HCT116 (cell line): ENCODE data around the gene ATP5PO. TPM values are rescaled to one million over a fixed set of nuclear protein-coding genes. Genes with fewer than 3 reads are reported as not detected.

Experiments used
- ATAC-seq: fragments of 200-7000 bp; cut with Tn5 transposase; 2 replicates; pipeline ENCODE4 v1.9.1; 2020; ENCODE audit warnings: mild to moderate bottlenecking, moderate library complexity
- BruUV-seq: library from RNA; stranded (reverse); fragments of 400-500 nt; replicated peaks from 2 replicates; lab custom pipeline; 2021; lab: Mats Ljungman, UMichigan
- CTCF ChIA-PET: fragments of 300-600 bp; sonication (Branson Sonifier 250); formaldehyde crosslinking; loops from one replicate; lab custom pipeline; 2021; ENCODE audit warnings: antibody characterized with exemption; lab: Charles Lee
- POLR2A ChIA-PET: fragments of 300-600, 350-600 bp; sonication (Branson Sonifier 250); formaldehyde crosslinking; loops from one replicate; lab custom pipeline; 2021; ENCODE audit warnings: antibody characterized with exemption; lab: Charles Lee
- RAD21 ChIA-PET, 2 experiments: fragments of 300-600 bp; sonication (Branson Sonifier 250); formaldehyde crosslinking; loops; one replicate each; lab custom pipeline; 2023; ENCODE audit warnings: low total read pairs in 2 of 2; ENCODE audit not compliant: uncharacterized antibody in 2 of 2, unreplicated experiment in 2 of 2, low non-redundant PET in 1 of 2; lab: Charles Lee
- DNase-seq: peaks from one replicate; pipeline ENCODE4 v3.0.0-alpha.2; 2010; ENCODE audit warnings: low read depth, low spot score
- H2AFZ ChIP-seq: fragments of 200-600 bp; shearing (Covaris generic), sonication (generic); 2 replicates; pipeline ENCODE4 v1.6.1; 2017; ENCODE audit warnings: low read depth, mixed run types, mixed read lengths, antibody characterized with exemption, low read length; ENCODE audit not compliant: poor library complexity, severe bottlenecking
- H3K27ac ChIP-seq: 2 replicates; pipeline ENCODE4 v1.5.1; 2012; ENCODE audit warnings: low read depth, low read length
- H3K27me3 ChIP-seq: fragments of 200-600 bp; sonication (generic); 2 replicates; pipeline ENCODE4 v1.6.1; 2016; ENCODE audit warnings: mixed run types, low read length, mixed read lengths; ENCODE audit not compliant: insufficient read depth
- H3K36me3 ChIP-seq, 2 experiments: fragments of 200-500 bp in 1 of 2; fragments of 200-600 bp in 1 of 2; sonication (Bioruptor generic) in 1 of 2; sonication (generic) in 1 of 2; 2 replicates each; pipeline versions ENCODE4 v1.5.1 to v1.6.1; 2014 to 2016; ENCODE audit warnings: low read length in 2 of 2, inconsistent platforms in 1 of 2, mixed read lengths in 1 of 2, mixed run types in 1 of 2; ENCODE audit not compliant: insufficient read depth in 2 of 2, control insufficient read depth in 1 of 2
- H3K4me1 ChIP-seq, 2 experiments: fragments of 200-600 bp in 1 of 2; sonication (generic) in 1 of 2; 2 replicates each; pipeline versions ENCODE4 v1.5.1 to v1.6.1; 2012 to 2017; ENCODE audit warnings: low read length in 2 of 2, inconsistent platforms in 1 of 2, mild to moderate bottlenecking in 1 of 2, mixed read lengths in 1 of 2, mixed run types in 1 of 2, moderate library complexity in 1 of 2; ENCODE audit not compliant: insufficient read depth in 2 of 2, control insufficient read depth in 1 of 2
- H3K4me2 ChIP-seq: fragments of 200-600 bp; sonication (generic); 2 replicates; pipeline ENCODE4 v1.6.1; 2017; ENCODE audit warnings: mixed run types, low read length, mixed read lengths
- H3K4me3 ChIP-seq, 2 experiments: fragments of 200-600 bp in 1 of 2; sonication (generic) in 1 of 2; replicated peaks in 1 of 2; 2 replicates each; pipeline ENCODE4 v1.5.1; 2011 to 2016; ENCODE audit warnings: low read length in 2 of 2, control low read depth in 1 of 2, low read depth in 1 of 2, mild to moderate bottlenecking in 1 of 2, mixed read lengths in 1 of 2, mixed run types in 1 of 2
- H3K79me2 ChIP-seq: fragments of 200-600 bp; sonication (generic); 2 replicates; pipeline ENCODE4 v1.6.1; 2017; ENCODE audit warnings: mild to moderate bottlenecking, mixed run types, low read length, moderate library complexity, mixed read lengths; ENCODE audit not compliant: insufficient read depth
- H3K9ac ChIP-seq: fragments of 200-600 bp; sonication (generic); 2 replicates; pipeline ENCODE4 v1.6.1; 2016; ENCODE audit warnings: low read length, mixed read lengths
- H3K9me2 ChIP-seq: fragments of 200-600 bp; sonication (generic), shearing (Covaris generic); 2 replicates; pipeline ENCODE4 v1.6.1; 2017; ENCODE audit warnings: mixed run types, mild to moderate bottlenecking, moderate library complexity; ENCODE audit not compliant: insufficient read depth
- H3K9me3 ChIP-seq, 2 experiments: fragments of 200-500 bp in 1 of 2; fragments of 200-600 bp in 1 of 2; sonication (Bioruptor generic) in 1 of 2; sonication (generic) in 1 of 2; 2 replicates each; pipeline ENCODE4 v1.6.1; 2014 to 2017; ENCODE audit warnings: low read length in 2 of 2, mixed read lengths in 2 of 2, inconsistent platforms in 1 of 2, low read depth in 1 of 2, mild to moderate bottlenecking in 1 of 2, mixed run types in 1 of 2, moderate library complexity in 1 of 2; ENCODE audit not compliant: control insufficient read depth in 1 of 2, insufficient read depth in 1 of 2
- H4K20me1 ChIP-seq: fragments of 200-600 bp; sonication (generic), shearing (Covaris generic); 2 replicates; pipeline ENCODE4 v1.6.1; 2017; ENCODE audit warnings: mixed run types, mild to moderate bottlenecking, moderate library complexity; ENCODE audit not compliant: insufficient read depth
- ATF3 ChIP-seq: IDR thresholded peaks from 2 replicates; pipeline ENCODE4 v1.6.1; 2012
- CBX3 ChIP-seq: IDR thresholded peaks from 2 replicates; pipeline ENCODE4 v1.6.1; 2012; ENCODE audit warnings: low read depth
- ELF1 ChIP-seq: IDR thresholded peaks from 2 replicates; pipeline ENCODE4 v1.6.1; 2012; ENCODE audit warnings: low read depth, borderline replicate concordance
- EZH2phosphoT487 ChIP-seq: fragments of 200-600 bp; IDR thresholded peaks from 2 replicates; pipeline ENCODE4 v1.6.1; 2018; ENCODE audit warnings: antibody characterized with exemption, borderline replicate concordance
- JUND ChIP-seq: IDR thresholded peaks from 2 replicates; pipeline ENCODE4 v1.6.1; 2012
- MAX ChIP-seq: IDR thresholded peaks from 2 replicates; pipeline ENCODE4 v1.6.1; 2012
- POLR2A ChIP-seq: IDR thresholded peaks from 2 replicates; pipeline ENCODE4 v1.7.0; 2011; ENCODE audit warnings: borderline replicate concordance; ENCODE audit not compliant: insufficient read depth, insufficient read length; ENCODE audit errors: extremely low read depth
- POLR2AphosphoS5 ChIP-seq: IDR thresholded peaks from 2 replicates; pipeline ENCODE4 v1.6.1; 2011; ENCODE audit warnings: mild to moderate bottlenecking, low read depth, low read length, moderate library complexity
- RAD21 ChIP-seq: IDR thresholded peaks from 2 replicates; pipeline ENCODE4 v1.6.1; 2012; ENCODE audit warnings: low read depth, mild to moderate bottlenecking
- SP1 ChIP-seq: IDR thresholded peaks from 2 replicates; pipeline ENCODE4 v1.6.1; 2012; ENCODE audit warnings: low read depth
- TCF7L2 ChIP-seq: IDR thresholded peaks from 2 replicates; pipeline ENCODE4 v1.7.0; 2011; ENCODE audit warnings: borderline replicate concordance, inconsistent platforms; ENCODE audit not compliant: insufficient read depth, insufficient read length; ENCODE audit errors: extremely low read depth
- YY1 ChIP-seq: IDR thresholded peaks from 2 replicates; pipeline ENCODE4 v1.6.1; 2011; ENCODE audit warnings: low read length, low read depth, moderate library complexity, mild to moderate bottlenecking; ENCODE audit not compliant: insufficient replicate concordance; ENCODE audit errors: extremely low read depth
- intact Hi-C: fragments of 100-400 bp; cut with micrococcal nuclease; formaldehyde crosslinking; loops from 2 replicates; pipeline ENCODE4 v1.10.0; 2022
- total RNA-seq: library from RNA; stranded (reverse); gene quantifications from one replicate; pipeline ENCODE4 v1.2.1, GENCODE V29; 2021; ENCODE audit not compliant: unreplicated experiment
- TF ChIP-seq, protein P1 (sequence below), 3 experiments: fragments of 200-600 bp in 1 of 3; sonication (generic) in 1 of 3; IDR thresholded peaks in 2 of 3; conservative IDR thresholded peaks in 1 of 3; 2 replicates each; pipeline ENCODE4 v1.5.1; 2012 to 2017; ENCODE audit warnings: low read depth in 2 of 3, low read length in 2 of 3, antibody characterized with exemption in 1 of 3, borderline replicate concordance in 1 of 3, control low read depth in 1 of 3, mild to moderate bottlenecking in 1 of 3, mixed read lengths in 1 of 3, mixed run types in 1 of 3, moderate library complexity in 1 of 3; ENCODE audit not compliant: insufficient read depth in 1 of 3
- TF ChIP-seq, protein P2 (sequence below): IDR thresholded peaks from 2 replicates; pipeline ENCODE4 v1.6.1; 2011; ENCODE audit warnings: mild to moderate bottlenecking, low read length, moderate library complexity; ENCODE audit not compliant: insufficient replicate concordance; ENCODE audit errors: extremely low read depth

Gene ATP5PO
- total RNA-seq, 1 experiment from 2014 or later, result 238 TPM

DNA sequence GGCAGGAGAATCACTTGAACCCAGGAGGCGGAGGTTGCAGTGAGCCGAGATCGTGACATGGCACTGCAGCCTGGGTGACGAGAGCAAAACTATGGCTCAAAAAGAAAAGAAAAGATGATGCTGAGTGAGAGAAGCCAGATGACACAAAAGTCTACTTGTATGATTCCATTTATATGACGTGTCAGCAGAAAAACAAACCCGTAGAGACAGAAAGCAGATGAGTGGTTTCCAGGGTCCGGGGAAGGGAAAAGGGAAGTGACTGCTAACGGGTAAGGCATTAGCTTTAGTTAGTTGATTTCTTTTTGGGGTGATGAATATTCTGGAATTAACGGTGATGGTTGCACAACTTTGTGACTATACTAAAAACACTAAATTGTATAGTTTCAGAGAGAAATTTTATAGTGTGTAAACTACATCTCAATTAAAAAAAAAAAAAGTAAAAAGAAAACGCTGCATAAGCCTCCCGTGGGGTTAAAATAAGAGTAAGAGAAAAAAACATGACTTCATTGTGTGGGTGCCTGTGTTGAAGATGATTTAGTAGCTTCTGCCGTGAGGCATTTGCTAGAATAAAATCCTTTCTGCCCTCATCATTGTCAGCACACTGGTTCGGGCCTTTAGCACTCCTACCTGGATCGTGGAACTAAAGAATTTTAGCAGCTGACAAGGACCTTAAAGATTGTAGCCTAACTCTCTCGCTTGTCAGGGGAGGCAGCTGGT lies 24.7 kb upstream of the ATP5PO start:
- TF ChIP-seq, protein P1, sequence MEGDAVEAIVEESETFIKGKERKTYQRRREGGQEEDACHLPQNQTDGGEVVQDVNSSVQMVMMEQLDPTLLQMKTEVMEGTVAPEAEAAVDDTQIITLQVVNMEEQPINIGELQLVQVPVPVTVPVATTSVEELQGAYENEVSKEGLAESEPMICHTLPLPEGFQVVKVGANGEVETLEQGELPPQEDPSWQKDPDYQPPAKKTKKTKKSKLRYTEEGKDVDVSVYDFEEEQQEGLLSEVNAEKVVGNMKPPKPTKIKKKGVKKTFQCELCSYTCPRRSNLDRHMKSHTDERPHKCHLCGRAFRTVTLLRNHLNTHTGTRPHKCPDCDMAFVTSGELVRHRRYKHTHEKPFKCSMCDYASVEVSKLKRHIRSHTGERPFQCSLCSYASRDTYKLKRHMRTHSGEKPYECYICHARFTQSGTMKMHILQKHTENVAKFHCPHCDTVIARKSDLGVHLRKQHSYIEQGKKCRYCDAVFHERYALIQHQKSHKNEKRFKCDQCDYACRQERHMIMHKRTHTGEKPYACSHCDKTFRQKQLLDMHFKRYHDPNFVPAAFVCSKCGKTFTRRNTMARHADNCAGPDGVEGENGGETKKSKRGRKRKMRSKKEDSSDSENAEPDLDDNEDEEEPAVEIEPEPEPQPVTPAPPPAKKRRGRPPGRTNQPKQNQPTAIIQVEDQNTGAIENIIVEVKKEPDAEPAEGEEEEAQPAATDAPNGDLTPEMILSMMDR (IDR thresholded peaks at IDR 0.05 in 2 of 3, conservative IDR thresholded peaks at IDR 0.05 in 1 of 3; ENCODE audit: borderline replicate concordance in 1 of 3, insufficient read depth in 1 of 3, low read depth in 2 of 3, low read length in 2 of 3), result no peak
- no peak for TF ChIP-seq ELF1
- TF ChIP-seq POLR2AphosphoS5, result no peak
- no peak for TF ChIP-seq CBX3
- TF ChIP-seq, all 23 proteins: peak for 0
- ATAC-seq (no peak), DNase-seq (no peak)
- Histone ChIP-seq H3K4me2 (no peak overlapping the region), H3K9ac (no peak overlapping the region), H4K20me1 (no peaks in the 10 kb centered on the region), H2AFZ (no peak overlapping the region), H3K27me3 (no peaks in the 10 kb centered on the region), H3K9me2 (no peaks in the 10 kb centered on the region), H3K79me2 (no peaks in the 10 kb centered on the region), H3K27ac (no peak overlapping the region), H3K4me1 (0 out of 4 replicates have a peak, but pooled peaks cover 0 to 3% of the 10 kb centered on the region in 2 experiments), H3K9me3 (no peaks in the 10 kb centered on the region), H3K4me3 (no peak overlapping the region), H3K36me3 (no peaks in the 10 kb centered on the region)
- ChIA-PET RAD21 (no interaction called here), CTCF (interaction anchor here (2.5 kb wide), 1 partner anchor 16 kb away, joined by 8 read pairs; no protein-coding TSS in a partner anchor), POLR2A (interaction anchor here (0.6 kb wide), 1 partner anchor 15 kb away, joined by 7 read pairs; no protein-coding TSS in a partner anchor)
- BruUV-seq, result no TSS peak
- intact Hi-C loops, result loop anchor here (10.0 kb wide), 1 partner anchor 134 kb away; the partner anchor contains the start of genes MRPS6 and SLC5A3

DNA sequence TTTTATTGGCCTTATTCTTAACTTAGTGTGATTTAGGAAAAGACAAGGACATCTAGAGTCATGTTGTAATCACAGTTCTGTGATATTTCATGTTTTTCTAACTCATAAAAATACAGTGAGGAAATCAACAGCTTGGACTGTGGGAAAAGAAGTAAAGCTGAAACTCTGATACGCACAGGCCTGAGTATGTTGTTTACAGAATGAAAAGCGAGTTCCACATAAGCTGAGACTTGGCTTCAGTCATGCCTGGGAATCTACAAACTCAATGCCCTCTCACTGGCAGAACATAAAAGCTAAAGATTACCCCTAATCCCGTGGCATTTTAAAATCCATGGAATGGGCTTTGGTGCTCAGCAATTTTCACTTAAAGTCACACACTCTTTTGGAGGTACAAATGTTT lies 23.6 kb upstream of the ATP5PO start:
- no peaks in the 10 kb centered on the region for H3K36me3 ChIP-seq
- no peak for TF ChIP-seq TCF7L2
- TF ChIP-seq EZH2phosphoT487, result no peak
- TF ChIP-seq JUND, result no peak
- TF ChIP-seq ELF1, result no peak
- TF ChIP-seq POLR2A, result no peak
- no peak for TF ChIP-seq ATF3
- no peak for TF ChIP-seq RAD21
- TF ChIP-seq POLR2AphosphoS5, result no peak
- TF ChIP-seq CBX3, result no peak
- no peak for TF ChIP-seq YY1
- TF ChIP-seq, protein P2, sequence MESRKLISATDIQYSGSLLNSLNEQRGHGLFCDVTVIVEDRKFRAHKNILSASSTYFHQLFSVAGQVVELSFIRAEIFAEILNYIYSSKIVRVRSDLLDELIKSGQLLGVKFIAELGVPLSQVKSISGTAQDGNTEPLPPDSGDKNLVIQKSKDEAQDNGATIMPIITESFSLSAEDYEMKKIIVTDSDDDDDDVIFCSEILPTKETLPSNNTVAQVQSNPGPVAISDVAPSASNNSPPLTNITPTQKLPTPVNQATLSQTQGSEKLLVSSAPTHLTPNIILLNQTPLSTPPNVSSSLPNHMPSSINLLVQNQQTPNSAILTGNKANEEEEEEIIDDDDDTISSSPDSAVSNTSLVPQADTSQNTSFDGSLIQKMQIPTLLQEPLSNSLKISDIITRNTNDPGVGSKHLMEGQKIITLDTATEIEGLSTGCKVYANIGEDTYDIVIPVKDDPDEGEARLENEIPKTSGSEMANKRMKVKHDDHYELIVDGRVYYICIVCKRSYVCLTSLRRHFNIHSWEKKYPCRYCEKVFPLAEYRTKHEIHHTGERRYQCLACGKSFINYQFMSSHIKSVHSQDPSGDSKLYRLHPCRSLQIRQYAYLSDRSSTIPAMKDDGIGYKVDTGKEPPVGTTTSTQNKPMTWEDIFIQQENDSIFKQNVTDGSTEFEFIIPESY, result no peak
- TF ChIP-seq MAX, result no peak
- TF ChIP-seq SP1, result no peak
- ChIA-PET POLR2A (interaction anchor here (1.4 kb wide), 1 partner anchor 8 kb away, joined by 5 read pairs; no protein-coding TSS in a partner anchor), CTCF (interaction anchor here (2.5 kb wide), 1 partner anchor 15 kb away, joined by 8 read pairs; no protein-coding TSS in a partner anchor), RAD21 (no interaction called here)
- H2AFZ ChIP-seq, result no peak overlapping the region
- H3K9me3 ChIP-seq, result no peaks in the 10 kb centered on the region
- H3K79me2 ChIP-seq, result no peaks in the 10 kb centered on the region
- H3K27me3 ChIP-seq, result no peaks in the 10 kb centered on the region
- H3K4me1 ChIP-seq, result 0 out of 4 replicates have a peak, but pooled peaks cover 0 to 3% of the 10 kb centered on the region in 2 experiments
- no peak for DNase-seq
- H3K27ac ChIP-seq, result no peak overlapping the region
- H3K4me2 ChIP-seq, result no peak overlapping the region
- no peak overlapping the region for H3K4me3 ChIP-seq
- BruUV-seq, result no TSS peak
- ATAC-seq, result no peak
- intact Hi-C loops, result no loop called here
- no peaks in the 10 kb centered on the region for H3K9me2 ChIP-seq
- no peak overlapping the region for H3K9ac ChIP-seq
- H4K20me1 ChIP-seq, result no peaks in the 10 kb centered on the region
